GM12875 (cell line): ENCODE measurements around the gene SALL1.

Experiments used
- H3K4me3 ChIP-seq: one replicate; pipeline ENCODE4 v1.5.1; 2011; ENCODE audit warnings: low read depth, low read length, control low read depth
- CTCF ChIP-seq: IDR thresholded peaks from 2 replicates; pipeline ENCODE4 v1.5.1; 2011; ENCODE audit warnings: low read depth, mild to moderate bottlenecking, control low read depth, inconsistent platforms, low read length, moderate library complexity, borderline replicate concordance; ENCODE audit not compliant: insufficient read depth

Gene SALL1

GRCh38 chr16:51113236-51114125, 37.6 kb downstream of the SALL1 start:
- H3K4me3 ChIP-seq: no peak overlapping the region
- TF ChIP-seq CTCF: no peak

- no peak overlapping the region for H3K4me3 ChIP-seq
- TF ChIP-seq CTCF: no peak
These were observed 38.7 kb downstream of the SALL1 start for GRCh38 chr16:51112323-51112722.

- no peak for TF ChIP-seq CTCF
- no peak overlapping the region for H3K4me3 ChIP-seq
These were observed 39.3 kb downstream of the SALL1 start for GRCh38 chr16:51111759-51112158.

- no peak overlapping the region for H3K4me3 ChIP-seq
- TF ChIP-seq CTCF: no peak
These were observed 40.3 kb downstream of the SALL1 start for GRCh38 chr16:51110700-51111157.

GRCh38 chr16:51109173-51109572, 41.9 kb downstream of the SALL1 start:
- H3K4me3 ChIP-seq: no peak overlapping the region
- no peak for TF ChIP-seq CTCF

- H3K4me3 ChIP-seq: no peak overlapping the region
- no peak for TF ChIP-seq CTCF
These were observed 43.3 kb downstream of the SALL1 start for GRCh38 chr16:51107742-51108141.

GRCh38 chr16:51106535-51106934, 44.5 kb downstream of the SALL1 start:
- no peak for TF ChIP-seq CTCF
- no peak overlapping the region for H3K4me3 ChIP-seq
